H1 (cell line): ENCODE results near the gene HLA-DQA2.

Experiments
- ASH2L ChIP-seq: fragments of 200-600, 300-600 bp; sonication (generic); IDR thresholded peaks from one replicate; pipeline ENCODE4 v1.7.1; 2017; ENCODE audit warnings: low read length
- CHD2 ChIP-seq: IDR thresholded peaks from 2 replicates; pipeline ENCODE4 v1.6.1; 2012; ENCODE audit warnings: low read length, improper control_type of control experiment
- CTCF ChIP-seq, 3 experiments: IDR thresholded peaks; 1 replicate in 2 of 3; 2 replicates in 1 of 3; pipeline versions ENCODE4 v1.5.1 to v1.6.1; 2011; ENCODE audit warnings: low read length in 3 of 3, mild to moderate bottlenecking in 3 of 3, inconsistent platforms in 2 of 3, low read depth in 1 of 3, moderate library complexity in 1 of 3; ENCODE audit not compliant: insufficient read depth in 1 of 3; ENCODE audit errors: control extremely low read depth in 1 of 3
- EP300 ChIP-seq, 2 experiments: IDR thresholded peaks; 1 replicate in 1 of 2; 2 replicates in 1 of 2; pipeline ENCODE4 v1.6.1; 2011 to 2012; ENCODE audit warnings: low read depth in 2 of 2, low read length in 2 of 2, mild to moderate bottlenecking in 2 of 2, borderline replicate concordance in 1 of 2, inconsistent platforms in 1 of 2, moderate library complexity in 1 of 2
- EZH2 ChIP-seq: fragments of 200-600 bp; sonication (generic); IDR thresholded peaks from 2 replicates; pipeline ENCODE4 v1.7.1; 2012; ENCODE audit warnings: low read depth, mild to moderate bottlenecking, moderate library complexity, low read length, inconsistent platforms; ENCODE audit not compliant: severe bottlenecking
- FOSL1 ChIP-seq: IDR thresholded peaks from 2 replicates; pipeline ENCODE4 v1.6.1; 2011; ENCODE audit warnings: mild to moderate bottlenecking, low read depth, low read length, moderate library complexity; ENCODE audit not compliant: insufficient read depth
- KDM1A ChIP-seq: fragments of 200-600, 300-600 bp; sonication (generic); IDR thresholded peaks from 2 replicates; pipeline ENCODE4 v1.7.1; 2016; ENCODE audit warnings: mild to moderate bottlenecking, low read length, borderline replicate concordance
- MAFK ChIP-seq: IDR thresholded peaks from 2 replicates; pipeline ENCODE4 v1.6.1; 2012; ENCODE audit warnings: low read depth, mild to moderate bottlenecking, improper control_type of control experiment, low read length
- MAX ChIP-seq: IDR thresholded peaks from 2 replicates; pipeline ENCODE4 v1.6.1; 2012; ENCODE audit warnings: inconsistent platforms
- NRF1 ChIP-seq: IDR thresholded peaks from 2 replicates; pipeline ENCODE4 v1.6.1; 2011; ENCODE audit warnings: mild to moderate bottlenecking, low read depth, low read length, improper control_type of control experiment
- POLR2A ChIP-seq, 2 experiments: IDR thresholded peaks; 1 replicate in 1 of 2; 2 replicates in 1 of 2; pipeline ENCODE4 v1.6.1; 2011; ENCODE audit warnings: low read depth in 2 of 2, low read length in 2 of 2, mild to moderate bottlenecking in 2 of 2; ENCODE audit errors: control extremely low read depth in 1 of 2
- POLR2AphosphoS5 ChIP-seq: IDR thresholded peaks from 2 replicates; pipeline ENCODE4 v1.6.1; 2011; ENCODE audit warnings: low read depth, low read length
- RAD21 ChIP-seq, 2 experiments: IDR thresholded peaks in 1 of 2; conservative IDR thresholded peaks in 1 of 2; 2 replicates each; pipeline ENCODE4 v1.6.1; 2011; ENCODE audit warnings: low read depth in 2 of 2, low read length in 2 of 2, improper control_type of control experiment in 1 of 2, inconsistent platforms in 1 of 2, mild to moderate bottlenecking in 1 of 2, moderate library complexity in 1 of 2
- TAF1 ChIP-seq: IDR thresholded peaks from 2 replicates; pipeline ENCODE4 v1.6.1; 2011; ENCODE audit warnings: mild to moderate bottlenecking, low read depth, low read length

GRCh38 chr6:32761072-32761471, 19.9 kb downstream of the HLA-DQA2 start:
- no peak for TF ChIP-seq MAFK
- TF ChIP-seq KDM1A = no peak
- TF ChIP-seq CTCF (IDR thresholded peaks at IDR 0.05; ENCODE audit: control extremely low read depth in 1 of 3, insufficient read depth in 1 of 3, low read depth in 1 of 3, low read length in 3 of 3) = no peak
- TF ChIP-seq RAD21 (IDR thresholded peaks at IDR 0.05 in 1 of 2, conservative IDR thresholded peaks at IDR 0.05 in 1 of 2; ENCODE audit: low read depth in 2 of 2, low read length in 2 of 2) = no peak
- no peak for TF ChIP-seq EZH2
- TF ChIP-seq ASH2L = no peak
- no peak for TF ChIP-seq POLR2AphosphoS5
- TF ChIP-seq CHD2 = no peak
- no peak for TF ChIP-seq POLR2A (IDR thresholded peaks at IDR 0.05; ENCODE audit: control extremely low read depth in 1 of 2, low read depth in 2 of 2, low read length in 2 of 2)
- TF ChIP-seq MAX = no peak
- TF ChIP-seq NRF1 = no peak
- TF ChIP-seq EP300 (IDR thresholded peaks at IDR 0.05; ENCODE audit: borderline replicate concordance in 1 of 2, low read depth in 2 of 2, low read length in 2 of 2) = no peak
- no peak for TF ChIP-seq TAF1
- no peak for TF ChIP-seq FOSL1
